H1 (cell line): Measurements from ENCODE around the gene MACROD1. TPM values are rescaled to one million over a fixed set of nuclear protein-coding genes. Genes with fewer than 3 reads are reported as not detected.

Experiments
- CTCF ChIA-PET: fragments of 300-600 bp; sonication (Branson Sonifier 250); formaldehyde crosslinking; loops from one replicate; lab custom pipeline; 2021; ENCODE audit not compliant: partially characterized antibody; lab: Charles Lee
- POLR2A ChIA-PET: fragments of 300-600 bp; sonication (Branson Sonifier 250); formaldehyde crosslinking; loops from one replicate; lab custom pipeline; 2021; ENCODE audit warnings: inconsistent platforms; ENCODE audit not compliant: partially characterized antibody; lab: Charles Lee
- DNase-seq, 2 experiments: peaks; one replicate each; pipeline versions ENCODE4 v3.0.0 to v3.0.0-alpha.2; 2010 to 2022; ENCODE audit warnings: low spot score in 2 of 2, low read depth in 1 of 2, mixed read lengths in 1 of 2
- FAIRE-seq: peaks from 2 replicates; lab custom pipeline; 2011; peaks lifted over from hg19 to GRCh38; lab: Jason Lieb, UNC
- H2AFZ ChIP-seq: 2 replicates; pipeline ENCODE4 v1.8.1; 2012; ENCODE audit warnings: low read length, inconsistent platforms
- H2AK5ac ChIP-seq: 2 replicates; pipeline ENCODE4 v1.6.1; 2013; ENCODE audit warnings: low read depth, low read length
- H2BK120ac ChIP-seq: replicated peaks from 2 replicates; pipeline ENCODE3; 2013; ENCODE audit warnings: low read depth, low read length, inconsistent platforms
- H2BK12ac ChIP-seq: 2 replicates; pipeline ENCODE4 v1.6.1; 2013; ENCODE audit warnings: low read depth, low read length
- H2BK15ac ChIP-seq: 2 replicates; pipeline ENCODE4 v1.6.1; 2013; ENCODE audit warnings: low read length
- H2BK20ac ChIP-seq: 2 replicates; pipeline ENCODE4 v1.6.1; 2013; ENCODE audit warnings: low read length
- H2BK5ac ChIP-seq: 2 replicates; pipeline ENCODE4 v1.6.1; 2013; ENCODE audit warnings: low read depth, low read length
- H3K14ac ChIP-seq: 2 replicates; pipeline ENCODE4 v1.6.1; 2013; ENCODE audit warnings: inconsistent platforms; ENCODE audit not compliant: insufficient read length
- H3K18ac ChIP-seq: 2 replicates; pipeline ENCODE4 v1.6.1; 2013; ENCODE audit warnings: low read length; ENCODE audit errors: extremely low read depth
- H3K23ac ChIP-seq: 2 replicates; pipeline ENCODE4 v1.6.1; 2013; ENCODE audit warnings: inconsistent platforms; ENCODE audit not compliant: insufficient read length
- H3K23me2 ChIP-seq: 2 replicates; pipeline ENCODE4 v1.6.1; 2013; ENCODE audit warnings: low read depth, low read length
- H3K27ac ChIP-seq: 2 replicates; pipeline ENCODE4 v1.6.1; 2011; ENCODE audit warnings: low read depth, low read length, inconsistent platforms
- H3K27me3 ChIP-seq, 4 experiments: replicated peaks in 1 of 4; 1 replicate in 1 of 4; 2 replicates in 3 of 4; pipeline versions ENCODE4 v1.6.1 to v1.8.1; 2011 to 2013; ENCODE audit warnings: low read length in 3 of 4, mild to moderate bottlenecking in 3 of 4, inconsistent platforms in 2 of 4, mixed read lengths in 2 of 4, moderate library complexity in 1 of 4; ENCODE audit not compliant: control insufficient read depth in 3 of 4, insufficient read depth in 3 of 4; ENCODE audit errors: extremely low read depth in 1 of 4
- H3K36me3 ChIP-seq, 4 experiments: 2 replicates each; pipeline versions ENCODE4 v1.6.1 to v1.8.1; 2011 to 2013; ENCODE audit warnings: mild to moderate bottlenecking in 4 of 4, low read length in 3 of 4, moderate library complexity in 2 of 4, control low read depth in 1 of 4, inconsistent platforms in 1 of 4; ENCODE audit not compliant: insufficient read depth in 4 of 4, control insufficient read depth in 2 of 4
- H3K4ac ChIP-seq: replicated peaks from 2 replicates; pipeline ENCODE3; 2013; ENCODE audit warnings: low read length, low read depth, mixed read lengths, inconsistent platforms; ENCODE audit not compliant: insufficient read length
- H3K4me1 ChIP-seq, 4 experiments: replicated peaks in 1 of 4; 1 replicate in 1 of 4; 2 replicates in 3 of 4; pipeline versions ENCODE4 v1.6.1 to v1.8.1; 2011 to 2013; ENCODE audit warnings: low read length in 3 of 4, inconsistent platforms in 2 of 4, mixed read lengths in 1 of 4; ENCODE audit not compliant: insufficient read depth in 4 of 4, control insufficient read depth in 3 of 4
- H3K4me2 ChIP-seq, 2 experiments: 2 replicates each; pipeline versions ENCODE4 v1.6.1 to v1.8.1; 2011 to 2013; ENCODE audit warnings: low read depth in 2 of 2, low read length in 2 of 2, control low read depth in 1 of 2, inconsistent platforms in 1 of 2, mild to moderate bottlenecking in 1 of 2; ENCODE audit not compliant: insufficient read depth in 1 of 2
- H3K4me3 ChIP-seq, 4 experiments: fragments of 200-600, 300-600 bp in 1 of 4; sonication (generic), shearing (Covaris generic), sonication (Bioruptor Twin) in 1 of 4; 2 replicates each; pipeline versions ENCODE4 v1.5.1 to v1.8.1; 2011 to 2016; ENCODE audit warnings: low read length in 4 of 4, low read depth in 3 of 4, control low read depth in 2 of 4, inconsistent platforms in 2 of 4, mild to moderate bottlenecking in 2 of 4, mixed read lengths in 1 of 4, moderate library complexity in 1 of 4; ENCODE audit not compliant: insufficient read depth in 2 of 4; ENCODE audit errors: extremely low read depth in 1 of 4
- H3K56ac ChIP-seq: replicated peaks from 2 replicates; pipeline ENCODE3; 2013; ENCODE audit warnings: low read depth, mild to moderate bottlenecking, mixed read lengths, low read length, inconsistent platforms; ENCODE audit not compliant: insufficient read length
- H3K79me1 ChIP-seq: 2 replicates; pipeline ENCODE4 v1.6.1; 2013; ENCODE audit warnings: low read depth, low read length, control low read depth
- H3K79me2 ChIP-seq, 2 experiments: 2 replicates each; pipeline versions ENCODE4 v1.6.1 to v1.8.1; 2012 to 2013; ENCODE audit warnings: low read length in 2 of 2, mild to moderate bottlenecking in 2 of 2, inconsistent platforms in 1 of 2; ENCODE audit not compliant: insufficient read depth in 2 of 2, control insufficient read depth in 1 of 2
- H3K9ac ChIP-seq, 4 experiments: replicated peaks in 1 of 4; 1 replicate in 1 of 4; 2 replicates in 3 of 4; pipeline versions ENCODE4 v1.6.1 to v1.8.1; 2011 to 2013; ENCODE audit warnings: low read depth in 3 of 4, low read length in 3 of 4, control low read depth in 2 of 4, mild to moderate bottlenecking in 2 of 4, moderate library complexity in 2 of 4, inconsistent platforms in 1 of 4; ENCODE audit errors: extremely low read depth in 1 of 4
- H3K9me3 ChIP-seq, 2 experiments: 2 replicates each; pipeline versions ENCODE4 v1.6.1 to v1.8.1; 2012 to 2013; ENCODE audit warnings: mild to moderate bottlenecking in 2 of 2, moderate library complexity in 2 of 2, control low read depth in 1 of 2, inconsistent platforms in 1 of 2, low read depth in 1 of 2, low read length in 1 of 2, mixed read lengths in 1 of 2; ENCODE audit not compliant: insufficient read depth in 2 of 2
- H4K20me1 ChIP-seq, 2 experiments: replicated peaks in 1 of 2; 2 replicates each; pipeline versions ENCODE3 to v1.8.1; 2011 to 2013; ENCODE audit warnings: inconsistent platforms in 2 of 2, low read length in 2 of 2, mild to moderate bottlenecking in 1 of 2; ENCODE audit not compliant: insufficient read depth in 2 of 2, control insufficient read depth in 1 of 2
- H4K5ac ChIP-seq: 2 replicates; pipeline ENCODE4 v1.6.1; 2013; ENCODE audit warnings: low read length, low read depth, mixed read lengths, inconsistent platforms; ENCODE audit not compliant: insufficient read length
- H4K8ac ChIP-seq: 2 replicates; pipeline ENCODE4 v1.8.0; 2013; ENCODE audit warnings: mild to moderate bottlenecking, moderate library complexity, low read length, inconsistent platforms; ENCODE audit not compliant: insufficient read depth; ENCODE audit errors: extremely low read depth
- H4K91ac ChIP-seq: replicated peaks from 2 replicates; pipeline ENCODE3; 2013; ENCODE audit warnings: low read length, mixed read lengths, inconsistent platforms; ENCODE audit not compliant: insufficient read length
- MAX ChIP-seq: IDR thresholded peaks from 2 replicates; pipeline ENCODE4 v1.6.1; 2012; ENCODE audit warnings: inconsistent platforms
- SIRT6 ChIP-seq: IDR thresholded peaks from one replicate; pipeline ENCODE4 v1.7.1; 2012; ENCODE audit warnings: low read length, inconsistent platforms
- WGBS, 2 experiments: shearing (Covaris generic) in 1 of 2; methylation state at CpG; one replicate each; pipeline versions ENCODE4 v1.1.6 to v1.1.7; 2013 to 2015; ENCODE audit warnings: low lambda C conversion rate in 2 of 2, mixed read lengths in 2 of 2, inconsistent platforms in 1 of 2, low coverage in 1 of 2, missing lambda C conversion rate in 1 of 2; ENCODE audit not compliant: insufficient replicate concordance in 2 of 2, insufficient coverage in 1 of 2, insufficient read length in 1 of 2; ENCODE audit errors: extremely low coverage in 1 of 2, missing lambda C conversion rate in 1 of 2; 5-methylcytosine and 5-hydroxymethylcytosine counted together
- polyA plus RNA-seq, 7 experiments: library from polyadenylated mRNA; depleted of rRNA in 3 of 7; stranded (reverse) in 5 of 7; unstranded in 2 of 7; fragments of >200 nt in 5 of 7; fragments of 200-250 nt in 2 of 7; gene quantifications; 1 replicate in 5 of 7; 2 replicates in 1 of 7; 4 replicates in 1 of 7; pipeline versions ENCODE4 v1.2.1 to v1.2.3, GENCODE V29; 2011 to 2013; ENCODE audit warnings: missing spikeins in 2 of 7, mixed read lengths in 2 of 7
- total RNA-seq: library from RNA; stranded (reverse); fragmentation: NEBNext Ultra II Directional; extraction: Animal tissue kit (Norgen Biotek cat#: 25700); gene quantifications from 2 replicates; pipeline ENCODE4 v1.2.1, GENCODE V29; 2021

Gene MACROD1
- total and polyA plus RNA-seq, 2 of the 8 experiments (the other 6 are each of a cell fraction or from before 2014, with no cell fraction given), result 19.5 to 34.1 TPM

- H3K18ac ChIP-seq, result no peak overlapping the region
- H2AFZ ChIP-seq, result no peak overlapping the region
- no peak overlapping the region for H3K56ac ChIP-seq
- H3K9ac ChIP-seq, result no peak overlapping the region
- no peak overlapping the region for H3K4me2 ChIP-seq
- no peak overlapping the region for H2AK5ac ChIP-seq
- no peak overlapping the region for H4K5ac ChIP-seq
- H3K9me3 ChIP-seq, result no peaks in the 10 kb centered on the region
- peak overlapping the region; percentile 46; the same call in 1 of the 2 replicates for H2BK15ac ChIP-seq
- peaks cover 2 to 67% (median 51%) of the 10 kb centered on the region in 4 experiments for H3K27me3 ChIP-seq
- DNase-seq (no peak), FAIRE-seq (no peak)
- WGBS, 2 experiments, result 87% methylated on average over 12 of the region's 14 CpGs; no CpG with 5 or more reads in 1 of the 2 experiments
- H3K27ac ChIP-seq, result no peak overlapping the region
- H3K4ac ChIP-seq, result no peak overlapping the region
- peaks cover 5% of the 10 kb centered on the region; the same call in 1 of the 2 replicates for H3K79me1 ChIP-seq
- no peak overlapping the region for H2BK20ac ChIP-seq
- H3K23ac ChIP-seq, result no peak overlapping the region
- H3K23me2 ChIP-seq, result peaks cover 7% of the 10 kb centered on the region; the same call in 1 of the 2 replicates
- no peak overlapping the region for H2BK5ac ChIP-seq
- H2BK12ac ChIP-seq, result no peak overlapping the region
- CTCF ChIA-PET, result interaction anchor here (0.6 to 9.3 kb wide), 20 partner anchors 8 to 155 kb away, joined by 3 to 126 read pairs (median 4); partner anchors contain the start of genes MACROD1 and PLCB3
- H4K8ac ChIP-seq, result no peak overlapping the region
- no peak overlapping the region for H3K4me3 ChIP-seq
- no peaks in the 10 kb centered on the region for H3K36me3 ChIP-seq
- POLR2A ChIA-PET, result interaction anchor here (0.8 to 1.0 kb wide), 2 partner anchors 38 to 70 kb away, joined by 3 read pairs; partner anchors contain the start of gene MACROD1
- no peaks in the 10 kb centered on the region for H3K79me2 ChIP-seq
- H4K91ac ChIP-seq, result no peak overlapping the region
- H2BK120ac ChIP-seq, result no peak overlapping the region
- H3K14ac ChIP-seq, result no peak overlapping the region
- H4K20me1 ChIP-seq, result peaks cover 23 to 50% of the 10 kb centered on the region in 2 experiments
- H3K4me1 ChIP-seq, result peaks cover 0 to 7% (median 5%) of the 10 kb centered on the region in 4 experiments; a peak in 6 of 7 replicates
- TF ChIP-seq SIRT6 (no peak), MAX (no peak)
Measured at GRCh38 chr11:64095949-64096348, 70.0 kb downstream of the MACROD1 start.
